HepG2 (cell line): ENCODE measurements around the gene SPSB1. TPM values are rescaled to one million over a fixed set of nuclear protein-coding genes. Genes with fewer than 3 reads are reported as not detected.

Experiments used
- AGO1 ChIP-seq: fragments of 200-400 bp; formaldehyde crosslinking; IDR thresholded peaks from 2 replicates; pipeline ENCODE4 v1.6.1; 2017; ENCODE audit warnings: mild to moderate bottlenecking, low read depth, low read length, moderate library complexity; ENCODE audit not compliant: poor library complexity, severe bottlenecking
- BCL6 ChIP-seq: IDR thresholded peaks from 2 replicates; pipeline ENCODE4 v1.6.1; 2016; ENCODE audit warnings: missing genetic modification reagents, missing compliant biosample characterization
- NFATC3 ChIP-seq: sonication (generic); formaldehyde crosslinking; IDR thresholded peaks from 2 replicates; pipeline ENCODE4 v1.5.1; 2020; ENCODE audit warnings: mild to moderate bottlenecking, missing genetic modification reagents
- PCBP2 ChIP-seq: fragments of 200-400 bp; formaldehyde crosslinking; optimal IDR thresholded peaks from 2 replicates; pipeline ENCODE3; 2018; ENCODE audit warnings: low read length, low read depth; ENCODE audit not compliant: poor library complexity, severe bottlenecking
- RORA ChIP-seq: sonication (generic); formaldehyde crosslinking; IDR thresholded peaks from 2 replicates; pipeline ENCODE4 v1.5.0; 2020; ENCODE audit warnings: mild to moderate bottlenecking, missing genetic modification reagents, moderate library complexity
- SUZ12 ChIP-seq: fragments of 150-350 bp; IDR thresholded peaks from 2 replicates; pipeline ENCODE4 v1.6.1; 2014; ENCODE audit warnings: low read depth, low read length
- ZBTB1 ChIP-seq: sonication (generic); formaldehyde crosslinking; IDR thresholded peaks from 2 replicates; pipeline ENCODE4 v1.4.0; 2020; ENCODE audit warnings: missing genetic modification reagents, borderline replicate concordance
- ZBTB7B ChIP-seq: sonication (generic); formaldehyde crosslinking; IDR thresholded peaks from 2 replicates; pipeline ENCODE4 v1.4.0; 2020; ENCODE audit warnings: missing genetic modification reagents
- ZNF768 ChIP-seq: sonication (generic); formaldehyde crosslinking; IDR thresholded peaks from 2 replicates; pipeline ENCODE4 v1.4.0; 2020; ENCODE audit warnings: missing genetic modification reagents
- ZNF782 ChIP-seq: sonication (generic); formaldehyde crosslinking; IDR thresholded peaks from 2 replicates; pipeline ENCODE4 v1.4.0; 2020; ENCODE audit warnings: missing genetic modification reagents, mild to moderate bottlenecking, borderline replicate concordance
- polyA plus RNA-seq, 8 experiments: library from polyadenylated mRNA; depleted of rRNA in 3 of 8; stranded (reverse) in 7 of 8; unstranded in 1 of 8; fragments of >200 nt; fragmentation: Illumina TruSeq in 4 of 8; extraction: Trizol in 4 of 8; gene quantifications; 2 replicates each; pipeline versions ENCODE4 v1.2.1 to v1.2.3, GENCODE V29; 2011 to 2016; ENCODE audit warnings: low read depth in 4 of 8, missing spikeins in 1 of 8, mixed read lengths in 1 of 8; ENCODE audit not compliant: insufficient read depth in 1 of 8
- total RNA-seq, 5 experiments: library from RNA; depleted of rRNA; stranded (reverse); fragments of >200 nt; fragmentation: Illumina TruSeq; extraction: Trizol; gene quantifications; 2 replicates each; pipeline ENCODE4 v1.2.3, GENCODE V29; 2016; ENCODE audit warnings: low read depth in 1 of 5
- TF ChIP-seq, protein P1 (sequence below), 2 experiments: sonication (generic) in 1 of 2; formaldehyde crosslinking in 1 of 2; IDR thresholded peaks; 2 replicates each; pipeline versions ENCODE4 v1.4.0 to v1.6.1; 2016 to 2020; ENCODE audit warnings: borderline replicate concordance in 1 of 2, low read depth in 1 of 2, mild to moderate bottlenecking in 1 of 2, missing genetic modification reagents in 1 of 2
- TF ChIP-seq, protein P2 (sequence below): sonication (generic); formaldehyde crosslinking; IDR thresholded peaks from 2 replicates; pipeline ENCODE4 v1.5.1; 2020; ENCODE audit warnings: missing genetic modification reagents, mild to moderate bottlenecking, borderline replicate concordance
- TF ChIP-seq, protein P3 (sequence below): sonication (generic); formaldehyde crosslinking; conservative IDR thresholded peaks from 2 replicates; pipeline ENCODE4 v1.8.0; 2022; ENCODE audit warnings: mild to moderate bottlenecking, moderate library complexity, missing genetic modification reagents
- TF ChIP-seq, protein P4 (sequence below): sonication (generic); formaldehyde crosslinking; IDR thresholded peaks from 2 replicates; pipeline ENCODE4 v1.5.1; 2020; ENCODE audit warnings: mild to moderate bottlenecking, missing genetic modification reagents
- TF ChIP-seq, protein P5 (sequence below): sonication (generic); formaldehyde crosslinking; IDR thresholded peaks from 2 replicates; pipeline ENCODE4 v1.8.0; 2022; ENCODE audit warnings: mild to moderate bottlenecking, missing genetic modification reagents, borderline replicate concordance

The SPSB1 gene
- total and polyA plus RNA-seq, 2 of the 13 experiments (the other 11 are each of a cell fraction or from before 2014, with no cell fraction given), result 5.0 to 8.0 TPM

DNA sequence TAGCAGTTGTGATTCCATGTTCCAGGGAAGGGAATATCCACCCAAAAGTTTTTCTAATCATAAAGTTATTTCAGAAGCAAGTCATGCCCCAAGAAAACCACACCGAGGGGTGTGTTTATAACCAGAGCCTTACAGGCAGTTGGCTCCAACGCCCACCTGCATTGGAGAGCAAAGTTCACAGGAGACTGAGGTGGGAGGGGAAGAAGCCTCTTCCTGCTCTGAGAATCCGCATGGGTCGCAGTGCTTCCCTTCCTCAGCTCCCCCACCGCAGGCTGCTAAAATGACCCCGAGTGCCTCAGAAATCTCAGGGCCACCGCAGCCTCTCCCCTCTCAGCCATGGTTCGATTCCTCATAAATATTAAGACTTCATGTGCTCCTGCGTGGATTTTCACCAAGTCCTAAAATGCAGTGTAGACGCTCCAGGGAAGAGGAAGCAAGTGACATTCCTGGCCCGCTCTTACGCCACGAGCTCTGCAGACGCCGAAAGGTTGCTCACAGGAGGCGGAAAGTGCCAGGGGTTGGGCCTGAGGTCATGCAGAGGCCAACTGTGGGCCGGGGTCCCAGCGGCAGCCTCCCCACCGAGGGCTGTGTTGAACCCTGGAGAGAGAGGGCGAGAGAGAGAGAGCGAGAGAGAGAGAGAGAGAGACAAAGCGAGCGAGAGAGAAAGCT, 13.4 kb upstream of the SPSB1 start (continued):
- TF ChIP-seq, protein P1, sequence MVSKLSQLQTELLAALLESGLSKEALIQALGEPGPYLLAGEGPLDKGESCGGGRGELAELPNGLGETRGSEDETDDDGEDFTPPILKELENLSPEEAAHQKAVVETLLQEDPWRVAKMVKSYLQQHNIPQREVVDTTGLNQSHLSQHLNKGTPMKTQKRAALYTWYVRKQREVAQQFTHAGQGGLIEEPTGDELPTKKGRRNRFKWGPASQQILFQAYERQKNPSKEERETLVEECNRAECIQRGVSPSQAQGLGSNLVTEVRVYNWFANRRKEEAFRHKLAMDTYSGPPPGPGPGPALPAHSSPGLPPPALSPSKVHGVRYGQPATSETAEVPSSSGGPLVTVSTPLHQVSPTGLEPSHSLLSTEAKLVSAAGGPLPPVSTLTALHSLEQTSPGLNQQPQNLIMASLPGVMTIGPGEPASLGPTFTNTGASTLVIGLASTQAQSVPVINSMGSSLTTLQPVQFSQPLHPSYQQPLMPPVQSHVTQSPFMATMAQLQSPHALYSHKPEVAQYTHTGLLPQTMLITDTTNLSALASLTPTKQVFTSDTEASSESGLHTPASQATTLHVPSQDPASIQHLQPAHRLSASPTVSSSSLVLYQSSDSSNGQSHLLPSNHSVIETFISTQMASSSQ (IDR thresholded peaks at IDR 0.05; ENCODE audit: low read depth), result no peak
- TF ChIP-seq, protein P1 (CRISPR knock-in tag; IDR thresholded peaks at IDR 0.05; ENCODE audit: borderline replicate concordance), result no peak
- TF ChIP-seq, protein P2, sequence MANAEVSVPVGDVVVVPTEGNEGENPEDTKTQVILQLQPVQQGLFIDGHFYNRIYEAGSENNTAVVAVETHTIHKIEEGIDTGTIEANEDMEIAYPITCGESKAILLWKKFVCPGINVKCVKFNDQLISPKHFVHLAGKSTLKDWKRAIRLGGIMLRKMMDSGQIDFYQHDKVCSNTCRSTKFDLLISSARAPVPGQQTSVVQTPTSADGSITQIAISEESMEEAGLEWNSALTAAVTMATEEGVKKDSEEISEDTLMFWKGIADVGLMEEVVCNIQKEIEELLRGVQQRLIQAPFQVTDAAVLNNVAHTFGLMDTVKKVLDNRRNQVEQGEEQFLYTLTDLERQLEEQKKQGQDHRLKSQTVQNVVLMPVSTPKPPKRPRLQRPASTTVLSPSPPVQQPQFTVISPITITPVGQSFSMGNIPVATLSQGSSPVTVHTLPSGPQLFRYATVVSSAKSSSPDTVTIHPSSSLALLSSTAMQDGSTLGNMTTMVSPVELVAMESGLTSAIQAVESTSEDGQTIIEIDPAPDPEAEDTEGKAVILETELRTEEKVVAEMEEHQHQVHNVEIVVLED (CRISPR knock-in tag), result no peak
- TF ChIP-seq, protein P3, sequence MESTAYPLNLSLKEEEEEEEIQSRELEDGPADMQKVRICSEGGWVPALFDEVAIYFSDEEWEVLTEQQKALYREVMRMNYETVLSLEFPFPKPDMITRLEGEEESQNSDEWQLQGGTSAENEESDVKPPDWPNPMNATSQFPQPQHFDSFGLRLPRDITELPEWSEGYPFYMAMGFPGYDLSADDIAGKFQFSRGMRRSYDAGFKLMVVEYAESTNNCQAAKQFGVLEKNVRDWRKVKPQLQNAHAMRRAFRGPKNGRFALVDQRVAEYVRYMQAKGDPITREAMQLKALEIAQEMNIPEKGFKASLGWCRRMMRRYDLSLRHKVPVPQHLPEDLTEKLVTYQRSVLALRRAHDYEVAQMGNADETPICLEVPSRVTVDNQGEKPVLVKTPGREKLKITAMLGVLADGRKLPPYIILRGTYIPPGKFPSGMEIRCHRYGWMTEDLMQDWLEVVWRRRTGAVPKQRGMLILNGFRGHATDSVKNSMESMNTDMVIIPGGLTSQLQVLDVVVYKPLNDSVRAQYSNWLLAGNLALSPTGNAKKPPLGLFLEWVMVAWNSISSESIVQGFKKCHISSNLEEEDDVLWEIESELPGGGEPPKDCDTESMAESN, result no peak
- no peak for TF ChIP-seq BCL6 (CRISPR knock-in tag)
- TF ChIP-seq ZBTB1, result no peak
- TF ChIP-seq ZBTB7B (CRISPR knock-in tag), result peak; percentile 39; the same call in 1 of the 2 replicates
- no peak for TF ChIP-seq ZNF782
- no peak for TF ChIP-seq NFATC3
- TF ChIP-seq AGO1, result no peak
- TF ChIP-seq PCBP2, result no peak
- no peak for TF ChIP-seq ZNF768 (CRISPR knock-in tag)
- TF ChIP-seq, protein P4, sequence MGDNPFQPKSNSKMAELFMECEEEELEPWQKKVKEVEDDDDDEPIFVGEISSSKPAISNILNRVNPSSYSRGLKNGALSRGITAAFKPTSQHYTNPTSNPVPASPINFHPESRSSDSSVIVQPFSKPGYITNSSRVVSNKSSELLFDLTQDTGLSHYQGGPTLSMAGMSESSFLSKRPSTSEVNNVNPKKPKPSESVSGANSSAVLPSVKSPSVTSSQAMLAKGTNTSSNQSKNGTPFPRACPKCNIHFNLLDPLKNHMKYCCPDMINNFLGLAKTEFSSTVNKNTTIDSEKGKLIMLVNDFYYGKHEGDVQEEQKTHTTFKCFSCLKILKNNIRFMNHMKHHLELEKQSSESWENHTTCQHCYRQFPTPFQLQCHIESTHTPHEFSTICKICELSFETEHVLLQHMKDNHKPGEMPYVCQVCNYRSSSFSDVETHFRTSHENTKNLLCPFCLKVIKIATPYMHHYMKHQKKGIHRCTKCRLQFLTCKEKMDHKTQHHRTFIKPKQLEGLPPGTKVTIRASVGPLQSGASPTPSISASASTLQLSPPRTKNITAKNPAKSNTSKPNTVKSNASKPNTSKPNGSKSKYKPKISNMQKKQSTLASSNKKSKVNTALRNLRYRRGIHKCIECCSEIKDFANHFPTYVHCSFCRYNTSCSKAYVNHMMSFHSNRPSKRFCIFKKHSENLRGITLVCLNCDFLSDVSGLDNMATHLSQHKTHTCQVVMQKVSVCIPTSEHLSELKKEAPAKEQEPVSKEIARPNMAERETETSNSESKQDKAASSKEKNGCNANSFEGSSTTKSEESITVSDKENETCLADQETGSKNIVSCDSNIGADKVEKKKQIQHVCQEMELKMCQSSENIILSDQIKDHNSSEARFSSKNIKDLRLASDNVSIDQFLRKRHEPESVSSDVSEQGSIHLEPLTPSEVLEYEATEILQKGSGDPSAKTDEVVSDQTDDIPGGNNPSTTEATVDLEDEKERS (CRISPR knock-in tag), result no peak
- no peak for TF ChIP-seq RORA (CRISPR knock-in tag)
- TF ChIP-seq, protein P5, sequence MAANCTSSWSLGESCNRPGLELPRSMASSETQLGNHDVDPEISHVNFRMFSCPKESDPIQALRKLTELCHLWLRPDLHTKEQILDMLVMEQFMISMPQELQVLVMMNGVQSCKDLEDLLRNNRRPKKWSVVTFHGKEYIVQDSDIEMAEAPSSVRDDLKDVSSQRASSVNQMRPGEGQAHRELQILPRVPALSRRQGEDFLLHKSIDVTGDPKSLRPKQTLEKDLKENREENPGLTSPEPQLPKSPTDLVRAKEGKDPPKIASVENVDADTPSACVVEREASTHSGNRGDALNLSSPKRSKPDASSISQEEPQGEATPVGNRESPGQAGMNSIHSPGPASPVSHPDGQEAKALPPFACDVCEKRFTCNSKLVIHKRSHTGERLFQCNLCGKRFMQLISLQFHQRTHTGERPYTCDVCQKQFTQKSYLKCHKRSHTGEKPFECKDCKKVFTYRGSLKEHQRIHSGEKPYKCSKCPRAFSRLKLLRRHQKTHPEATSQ, result no peak
- no peak for TF ChIP-seq SUZ12
